ENCODE data around the gene IRAK2. TPM values are rescaled to one million over a fixed set of nuclear protein-coding genes. Genes with fewer than 3 reads are reported as not detected.

IRAK2 gene
- total RNA-seq, 1 donor = 4.0 TPM

- H4K20me1 ChIP-seq (ENCODE audit: insufficient read depth, low read length) = no peaks in the 10 kb centered on the region
- H3K79me2 ChIP-seq (ENCODE audit: insufficient read depth, low read length) = peaks cover 18% of the 10 kb centered on the region
- no peak overlapping the region for H3K4me2 ChIP-seq (ENCODE audit: insufficient read depth, low read length)
- H3K4me3 ChIP-seq (ENCODE audit: insufficient read depth, low read length) = no peak overlapping the region
- H3K4me1 ChIP-seq (ENCODE audit: insufficient read depth, low read length) = peaks cover 47% of the 10 kb centered on the region
- H3K36me3 ChIP-seq (ENCODE audit: insufficient read depth, low read length) = peaks cover 9% of the 10 kb centered on the region
- H3K27ac ChIP-seq (ENCODE audit: low read depth, low read length) = peak overlapping the region; percentile 48
- H3K9me3 ChIP-seq (ENCODE audit: low read depth, low read length) = no peaks in the 10 kb centered on the region
- TF ChIP-seq CTCF (IDR thresholded peaks at IDR 0.05; ENCODE audit: extremely low read depth, low read depth, low read length) = no peak
- H3K27me3 ChIP-seq (ENCODE audit: insufficient read depth, low read length) = no peaks in the 10 kb centered on the region
- peak; percentile 88 for DNase-seq (ENCODE audit: insufficient read length, low spot score, missing footprints)
- peak overlapping the region; percentile 67 for H2AFZ ChIP-seq (ENCODE audit: low read length)
Measured at GRCh38 chr3:10198761-10199649, 34.3 kb downstream of the IRAK2 start.

GRCh38 chr3:10204921-10205320, 40.2 kb downstream of the IRAK2 start:
- no peaks in the 10 kb centered on the region for H3K27me3 ChIP-seq (ENCODE audit: insufficient read depth, low read length)
- H3K9me3 ChIP-seq (ENCODE audit: low read depth, low read length) = no peaks in the 10 kb centered on the region
- H3K4me3 ChIP-seq (ENCODE audit: insufficient read depth, low read length) = peak overlapping the region; percentile 41
- TF ChIP-seq CTCF (IDR thresholded peaks at IDR 0.05; ENCODE audit: extremely low read depth, low read depth, low read length) = no peak
- H3K36me3 ChIP-seq (ENCODE audit: insufficient read depth, low read length) = peaks cover 9% of the 10 kb centered on the region
- peak overlapping the region; percentile 97 for H3K27ac ChIP-seq (ENCODE audit: low read depth, low read length)
- H3K4me2 ChIP-seq (ENCODE audit: insufficient read depth, low read length) = peak overlapping the region; percentile 73
- no peaks in the 10 kb centered on the region for H4K20me1 ChIP-seq (ENCODE audit: insufficient read depth, low read length)
- H3K79me2 ChIP-seq (ENCODE audit: insufficient read depth, low read length) = no peaks in the 10 kb centered on the region
- no peak for DNase-seq (ENCODE audit: insufficient read length, low spot score, missing footprints)
- peaks cover 27% of the 10 kb centered on the region for H3K4me1 ChIP-seq (ENCODE audit: insufficient read depth, low read length)
- peak overlapping the region; percentile 34 for H2AFZ ChIP-seq (ENCODE audit: low read length)

- H3K4me1 ChIP-seq (ENCODE audit: insufficient read depth, low read length) = peaks cover 27% of the 10 kb centered on the region
- H2AFZ ChIP-seq (ENCODE audit: low read length) = peak overlapping the region; percentile 61
- peak overlapping the region; percentile 97 for H3K27ac ChIP-seq (ENCODE audit: low read depth, low read length)
- no peaks in the 10 kb centered on the region for H3K9me3 ChIP-seq (ENCODE audit: low read depth, low read length)
- peak overlapping the region; percentile 73 for H3K4me2 ChIP-seq (ENCODE audit: insufficient read depth, low read length)
- no peaks in the 10 kb centered on the region for H3K27me3 ChIP-seq (ENCODE audit: insufficient read depth, low read length)
- H3K79me2 ChIP-seq (ENCODE audit: insufficient read depth, low read length) = no peaks in the 10 kb centered on the region
- H3K4me3 ChIP-seq (ENCODE audit: insufficient read depth, low read length) = peak overlapping the region; percentile 41
- H3K36me3 ChIP-seq (ENCODE audit: insufficient read depth, low read length) = peaks cover 9% of the 10 kb centered on the region
- no peaks in the 10 kb centered on the region for H4K20me1 ChIP-seq (ENCODE audit: insufficient read depth, low read length)
- no peak for TF ChIP-seq CTCF (IDR thresholded peaks at IDR 0.05; ENCODE audit: extremely low read depth, low read depth, low read length)
- DNase-seq (ENCODE audit: insufficient read length, low spot score, missing footprints) = peak; percentile 95
Measured at GRCh38 chr3:10205451-10206165, 40.9 kb downstream of the IRAK2 start.

- Histone ChIP-seq H3K27ac (ENCODE audit: low read depth, low read length) (peak overlapping the region; percentile 97), H2AFZ (ENCODE audit: low read length) (peak overlapping the region; percentile 57), H3K36me3 (ENCODE audit: insufficient read depth, low read length) (peaks cover 5% of the 10 kb centered on the region), H3K4me3 (ENCODE audit: insufficient read depth, low read length) (no peak overlapping the region), H3K4me2 (ENCODE audit: insufficient read depth, low read length) (peak overlapping the region; percentile 73), H3K79me2 (ENCODE audit: insufficient read depth, low read length) (no peaks in the 10 kb centered on the region), H4K20me1 (ENCODE audit: insufficient read depth, low read length) (no peaks in the 10 kb centered on the region), H3K9me3 (ENCODE audit: low read depth, low read length) (no peaks in the 10 kb centered on the region), H3K4me1 (ENCODE audit: insufficient read depth, low read length) (peaks cover 27% of the 10 kb centered on the region), H3K27me3 (ENCODE audit: insufficient read depth, low read length) (no peaks in the 10 kb centered on the region)
- TF ChIP-seq CTCF (IDR thresholded peaks at IDR 0.05; ENCODE audit: extremely low read depth, low read depth, low read length) = no peak
- DNase-seq (ENCODE audit: insufficient read length, low spot score, missing footprints) = no peak
Measured at GRCh38 chr3:10206166-10206511, 41.4 kb downstream of the IRAK2 start.

Measured in osteoblast (primary cell).